Lung microvascular endothelial cell (primary cell): Measurements from ENCODE around the gene MED14. TPM values are rescaled to one million over a fixed set of nuclear protein-coding genes. Genes with fewer than 3 reads are reported as not detected.
A peak's percentile ranks its signal among the peaks of the same experiment; 100 is the strongest.
"Not testable (repeated sequence)": the region's sequence is repeated elsewhere in the genome, so short reads cannot be mapped to it uniquely, and the experiment has no call there.

Experiments
- DNase-seq, 2 donors: peaks; one replicate each; pipeline versions ENCODE4 v3.0.0 to v3.0.0-alpha.2; 2010; ENCODE audit warnings: low read depth in 2 of 2
- total RNA-seq: library from RNA; depleted of rRNA; stranded (reverse); fragments of >200 nt; gene quantifications from 2 replicates; pipeline ENCODE4 v1.2.1, GENCODE V29; 2014

Gene MED14
- 13.3 and 14.1 TPM in 2 replicates for total RNA-seq

- peak; percentile 88 to 94 for DNase-seq
Measured at GRCh38 chrX:40735325-40736169, at the start of gene MED14. Gene MED14 (minus strand): TSS chrX:40735542. CDS start chrX:40735412, 130 bp downstream.

- DNase-seq: peak; percentile 9 to 30
Measured at GRCh38 chrX:40784516-40785151, 49.3 kb upstream of the MED14 start.

GRCh38 chrX:40782644-40783259 is 47.4 kb upstream of the MED14 start:
- DNase-seq: not testable (repeated sequence)

- no peak for DNase-seq
Measured at GRCh38 chrX:40780951-40781350, 45.6 kb upstream of the MED14 start.

GRCh38 chrX:40780082-40780481 is 44.7 kb upstream of the MED14 start:
- no peak for DNase-seq

GRCh38 chrX:40778861-40779575 is 43.7 kb upstream of the MED14 start:
- DNase-seq: peak in 1 of 2 donors; percentile 61

GRCh38 chrX:40773809-40774208 is 38.5 kb upstream of the MED14 start:
- peak; percentile 84 to 87 for DNase-seq

GRCh38 chrX:40773188-40773587 is 37.8 kb upstream of the MED14 start:
- no peak for DNase-seq

GRCh38 chrX:40772290-40772689 is 36.9 kb upstream of the MED14 start:
- DNase-seq: no peak

GRCh38 chrX:40761762-40762161 is 26.4 kb upstream of the MED14 start:
- DNase-seq: no peak

- no peak for DNase-seq
Measured at GRCh38 chrX:40759374-40759773, 24.0 kb upstream of the MED14 start.

- DNase-seq: no peak
Measured at GRCh38 chrX:40757058-40757457, 21.7 kb upstream of the MED14 start.

- peak in 1 of 2 donors; percentile 22 for DNase-seq
Measured at GRCh38 chrX:40755291-40756249, 20.2 kb upstream of the MED14 start.

GRCh38 chrX:40749681-40750494 is 14.5 kb upstream of the MED14 start:
- no peak for DNase-seq

- peak in 1 of 2 donors; percentile 61 for DNase-seq
Measured at GRCh38 chrX:40748977-40749376, 13.6 kb upstream of the MED14 start.

- DNase-seq: no peak
Measured at GRCh38 chrX:40746521-40746920, 11.2 kb upstream of the MED14 start.

GRCh38 chrX:40736170-40736505 is 796 bp upstream of the MED14 start:
- DNase-seq: no peak

GRCh38 chrX:40734971-40735324 is 394 bp downstream of the MED14 start:
- peak in 1 of 2 donors; percentile 23 for DNase-seq

- DNase-seq: no peak
Measured at GRCh38 chrX:40733706-40734105, 1.6 kb downstream of the MED14 start.

- DNase-seq: not testable (repeated sequence)
Measured at GRCh38 chrX:40732499-40732898, 2.8 kb downstream of the MED14 start.
